Calu3 (cell line): ENCODE results near the gene AGBL4. TPM values are rescaled to one million over a fixed set of nuclear protein-coding genes. Genes with fewer than 3 reads are reported as not detected.
A peak's percentile ranks its signal among the peaks of the same experiment; 100 is the strongest.

Experiments used
- BruUV-seq: library from RNA; stranded (reverse); fragments of 400-500 nt; replicated peaks from 2 replicates; lab custom pipeline; 2021; lab: Mats Ljungman, UMichigan
- CTCF ChIA-PET: fragments of 300-600 bp; sonication (Branson Sonifier 250); formaldehyde crosslinking; loops from one replicate; lab custom pipeline; 2022; ENCODE audit warnings: antibody characterized with exemption; lab: Charles Lee
- DNase-seq: peaks from one replicate; pipeline ENCODE4 v3.0.0; 2022
- H3K27ac Mint-ChIP-seq: one replicate; pipeline ENCODE4 v1.8.0; 2022; ENCODE audit warnings: mixed read lengths; ENCODE audit not compliant: unreplicated experiment
- H3K27me3 Mint-ChIP-seq: one replicate; pipeline ENCODE4 v1.8.0; 2022; ENCODE audit warnings: mixed read lengths; ENCODE audit not compliant: unreplicated experiment
- H3K36me3 Mint-ChIP-seq: one replicate; pipeline ENCODE4 v1.8.0; 2022; ENCODE audit warnings: mild to moderate bottlenecking, moderate library complexity, mixed read lengths; ENCODE audit not compliant: insufficient read depth, unreplicated experiment
- H3K4me1 Mint-ChIP-seq: one replicate; pipeline ENCODE4 v1.8.0; 2022; ENCODE audit warnings: mild to moderate bottlenecking, low read depth, mixed read lengths; ENCODE audit not compliant: unreplicated experiment
- H3K4me3 Mint-ChIP-seq: one replicate; pipeline ENCODE4 v1.8.0; 2022; ENCODE audit warnings: mild to moderate bottlenecking, low read depth, moderate library complexity, mixed read lengths; ENCODE audit not compliant: unreplicated experiment
- H3K9me3 Mint-ChIP-seq: one replicate; pipeline ENCODE4 v1.8.0; 2022; ENCODE audit warnings: low read depth, mixed read lengths; ENCODE audit not compliant: unreplicated experiment
- CTCF ChIP-seq: fragments of 200-600 bp; IDR thresholded peaks from one replicate; pipeline ENCODE4 v1.8.0; 2022; ENCODE audit warnings: antibody characterized with exemption; ENCODE audit not compliant: unreplicated experiment
- intact Hi-C: fragments of 100-400 bp; cut with micrococcal nuclease; formaldehyde crosslinking; loops from one replicate; pipeline ENCODE4 v1.10.0; 2022; ENCODE audit not compliant: unreplicated experiment
- total RNA-seq: library from RNA; stranded (reverse); gene quantifications from 2 replicates; pipeline ENCODE4 v1.2.3, GENCODE V29; 2022

Gene AGBL4
- total RNA-seq, 1 experiment from 2014 or later, result not detected

- Mint-ChIP-seq H3K36me3 (peaks cover 12% of the 10 kb centered on the region), H3K27ac (no peak within 1 kb of the TSS), H3K27me3 (peaks cover 41% of the 10 kb centered on the region), H3K4me3 (peak within 1 kb of the TSS; percentile 68), H3K4me1 (peaks cover 9% of the 10 kb centered on the region), H3K9me3 (no peaks in the 10 kb centered on the region)
- BruUV-seq, result no TSS peak
- TF ChIP-seq CTCF, result no peak
- CTCF ChIA-PET, result no interaction called here
- intact Hi-C loops, result no loop called here
- DNase-seq, result peak; percentile 6
Measured at GRCh38 chr1:48776393-48777218, 1247.1 kb downstream of the AGBL4 start, which contains the start of gene BEND5. TSS of gene BEND5 (minus strand) at chr1:48776891. CDS start at chr1:48776831, 60 bp downstream.

- Mint-ChIP-seq H3K4me1 (peaks cover 9% of the 10 kb centered on the region), H3K27ac (no peak overlapping the region), H3K4me3 (peak overlapping the region; percentile 68), H3K27me3 (peaks cover 44% of the 10 kb centered on the region), H3K36me3 (peaks cover 12% of the 10 kb centered on the region), H3K9me3 (no peaks in the 10 kb centered on the region)
- CTCF ChIA-PET, result no interaction called here
- DNase-seq, result no peak
- intact Hi-C loops, result no loop called here
- no peak for TF ChIP-seq CTCF
- no TSS peak for BruUV-seq
Measured at GRCh38 chr1:48775831-48776392, 1247.8 kb downstream of the AGBL4 start.

- no peak overlapping the region for H3K27ac Mint-ChIP-seq
- no peaks in the 10 kb centered on the region for H3K9me3 Mint-ChIP-seq
- no peak overlapping the region for H3K4me3 Mint-ChIP-seq
- CTCF ChIA-PET, result interaction anchor here (0.6 kb wide), 1 partner anchor 91 kb away, joined by 5 read pairs; no protein-coding TSS in a partner anchor
- DNase-seq, result no peak
- TF ChIP-seq CTCF, result no peak
- no TSS peak for BruUV-seq
- H3K27me3 Mint-ChIP-seq, result peaks cover 62% of the 10 kb centered on the region
- peaks cover 12% of the 10 kb centered on the region for H3K36me3 Mint-ChIP-seq
- peaks cover 9% of the 10 kb centered on the region for H3K4me1 Mint-ChIP-seq
- intact Hi-C loops, result no loop called here
Measured at GRCh38 chr1:48773133-48773532, 1250.6 kb downstream of the AGBL4 start.

- no peak for TF ChIP-seq CTCF
- CTCF ChIA-PET, result no interaction called here
Measured at GRCh38 chr1:48772211-48772610, 1251.5 kb downstream of the AGBL4 start.

More at GRCh38 chr1:48772211-48772610, 1251.5 kb downstream of the AGBL4 start:
- Mint-ChIP-seq H3K4me1 (peaks cover 9% of the 10 kb centered on the region), H3K9me3 (no peaks in the 10 kb centered on the region), H3K27me3 (peaks cover 55% of the 10 kb centered on the region), H3K36me3 (peaks cover 8% of the 10 kb centered on the region), H3K27ac (no peak overlapping the region), H3K4me3 (no peak overlapping the region)
- no peak for DNase-seq
- BruUV-seq, result no TSS peak
- intact Hi-C loops, result no loop called here
